Gastrocnemius medialis (tissue), 4 donors: ENCODE measurements around the gene NDC1.

Source experiments
- CTCF ChIP-seq, 5 experiments: fragments of 450-650 bp in 3 of 5; fragments of 200-600 bp in 2 of 5; sonication (generic) in 2 of 5; IDR thresholded peaks in 4 of 5; conservative IDR thresholded peaks in 1 of 5; 1 replicate in 4 of 5; 2 replicates in 1 of 5; pipeline ENCODE4 v1.5.1; 2016 to 2019; ENCODE audit warnings: antibody characterized with exemption in 5 of 5, mild to moderate bottlenecking in 3 of 5, moderate library complexity in 3 of 5
- POLR2A ChIP-seq, 2 donors: fragments of 450-650 bp; IDR thresholded peaks; one replicate each; pipeline ENCODE4 v1.6.1; 2017; ENCODE audit warnings: antibody characterized with exemption in 2 of 2, mild to moderate bottlenecking in 2 of 2, moderate library complexity in 2 of 2

GRCh38 chr1:53716150-53716549, 121.9 kb downstream of the NDC1 start:
- no peak for TF ChIP-seq CTCF (IDR thresholded peaks at IDR 0.05 in 4 of 5, conservative IDR thresholded peaks at IDR 0.05 in 1 of 5)
- TF ChIP-seq POLR2A (IDR thresholded peaks at IDR 0.05): no peak
